Stimulated activated CD4-positive, alpha-beta T cell treated with anti-CD3 and anti-CD28 coated beads, Interleukin-4, amount 100 ng/mL, for 24 hours (primary cell): ENCODE data around the gene ALX3.

Experiments
- DNase-seq: peaks from one replicate; pipeline ENCODE4 v3.0.0-alpha.2; 2020

Gene ALX3

GRCh38 chr1:110063781-110064180 is 6.7 kb downstream of the ALX3 start:
- DNase-seq, result no peak

- no peak for DNase-seq
Measured at GRCh38 chr1:110062612-110063011, 7.9 kb downstream of the ALX3 start.

GRCh38 chr1:110061341-110061740 is 9.1 kb downstream of the ALX3 start:
- no peak for DNase-seq

GRCh38 chr1:110060662-110061060 is 9.8 kb downstream of the ALX3 start:
- no peak for DNase-seq

- peak; percentile 79 for DNase-seq
Measured at GRCh38 chr1:110060034-110060661, 10.3 kb downstream of the ALX3 start.

GRCh38 chr1:110059133-110059863 is 11.2 kb downstream of the ALX3 start:
- no peak for DNase-seq

- DNase-seq, result no peak
Measured at GRCh38 chr1:110058591-110058990, 11.9 kb downstream of the ALX3 start.

- DNase-seq, result no peak
Measured at GRCh38 chr1:110057963-110058518, 12.4 kb downstream of the ALX3 start.

GRCh38 chr1:110056776-110057175 is 13.7 kb downstream of the ALX3 start:
- no peak for DNase-seq

GRCh38 chr1:110056285-110056683 is 14.2 kb downstream of the ALX3 start:
- DNase-seq, result no peak

- no peak for DNase-seq
Measured at GRCh38 chr1:110055493-110056284, 14.8 kb downstream of the ALX3 start.

GRCh38 chr1:110053552-110054428 is 16.7 kb downstream of the ALX3 start:
- peak; percentile 76 for DNase-seq

GRCh38 chr1:110051262-110051648 is 19.2 kb downstream of the ALX3 start:
- no peak for DNase-seq

- DNase-seq, result no peak
Measured at GRCh38 chr1:110050602-110051261, 19.7 kb downstream of the ALX3 start.

GRCh38 chr1:110049801-110050601 is 20.5 kb downstream of the ALX3 start:
- DNase-seq, result no peak

- no peak for DNase-seq
Measured at GRCh38 chr1:110048923-110049601, 21.4 kb downstream of the ALX3 start.

GRCh38 chr1:110048240-110048639 is 22.2 kb downstream of the ALX3 start:
- DNase-seq, result no peak

- no peak for DNase-seq
Measured at GRCh38 chr1:110047463-110047862, 23.0 kb downstream of the ALX3 start.

GRCh38 chr1:110043016-110043415 is 27.5 kb downstream of the ALX3 start:
- no peak for DNase-seq

- DNase-seq, result peak; percentile 57
Measured at GRCh38 chr1:110040548-110040947, 29.9 kb downstream of the ALX3 start.
